IMR-90 (cell line): ENCODE results near the gene PID1. TPM values are rescaled to one million over a fixed set of nuclear protein-coding genes. Genes with fewer than 3 reads are reported as not detected.

Source experiments
- ATAC-seq: fragments of 200-7000 bp; cut with Tn5 transposase; 2 replicates; pipeline ENCODE4 v1.9.1; 2020; ENCODE audit warnings: low read depth, mild to moderate bottlenecking, moderate library complexity
- BruUV-seq: library from RNA; stranded (reverse); fragments of 400-500 nt; replicated peaks from 2 replicates; lab custom pipeline; 2021; lab: Mats Ljungman, UMichigan
- CTCF ChIA-PET: fragments of 300-600 bp; formaldehyde crosslinking; extraction: SDS; loops from one replicate; lab custom pipeline; 2021; ENCODE audit warnings: antibody characterized with exemption; lab: Yijun Ruan, JAX
- POLR2A ChIA-PET: fragments of 300-600 bp; sonication (Branson Sonifier 250); formaldehyde crosslinking; loops from one replicate; lab custom pipeline; 2022; ENCODE audit warnings: antibody characterized with exemption; ENCODE audit not compliant: unreplicated experiment; lab: Charles Lee
- DNase-seq: peaks from one replicate; pipeline ENCODE4 v3.0.0; 2013
- H2AFZ ChIP-seq: replicated peaks from 2 replicates; pipeline ENCODE3; 2013; ENCODE audit warnings: low read length, mild to moderate bottlenecking; ENCODE audit not compliant: poor library complexity
- H2AK5ac ChIP-seq: 2 replicates; pipeline ENCODE4 v1.6.1; 2013; ENCODE audit warnings: low read depth, low read length, inconsistent platforms
- H2AK9ac ChIP-seq: replicated peaks from 2 replicates; pipeline ENCODE3; 2013; ENCODE audit warnings: mild to moderate bottlenecking, low read depth, low read length, moderate library complexity; ENCODE audit not compliant: poor library complexity
- H2BK120ac ChIP-seq: 2 replicates; pipeline ENCODE4 v1.6.1; 2013; ENCODE audit warnings: low read depth, low read length, inconsistent platforms
- H2BK15ac ChIP-seq: 3 replicates; pipeline ENCODE4 v1.6.1; 2013; ENCODE audit warnings: low read depth, low read length, inconsistent platforms
- H2BK20ac ChIP-seq: 2 replicates; pipeline ENCODE4 v1.6.1; 2013; ENCODE audit warnings: low read depth, mild to moderate bottlenecking, inconsistent platforms, low read length, moderate library complexity
- H2BK5ac ChIP-seq: 2 replicates; pipeline ENCODE4 v1.6.1; 2013; ENCODE audit warnings: mild to moderate bottlenecking, low read depth, low read length, inconsistent platforms; ENCODE audit not compliant: poor library complexity, severe bottlenecking
- H3K14ac ChIP-seq: replicated peaks from 2 replicates; pipeline ENCODE4 v1.6.1; 2013; ENCODE audit warnings: low read depth, low read length, inconsistent platforms
- H3K18ac ChIP-seq: 2 replicates; pipeline ENCODE4 v1.6.1; 2013; ENCODE audit warnings: low read depth, low read length, control low read depth
- H3K23ac ChIP-seq: 2 replicates; pipeline ENCODE4 v1.6.1; 2013; ENCODE audit warnings: low read depth, low read length, inconsistent platforms
- H3K27ac ChIP-seq: 2 replicates; pipeline ENCODE4 v1.5.1; 2013; ENCODE audit warnings: mild to moderate bottlenecking, control low read depth, low read length; ENCODE audit not compliant: insufficient read depth
- H3K27me3 ChIP-seq: 2 replicates; pipeline ENCODE4 v1.6.1; 2013; ENCODE audit warnings: low read length; ENCODE audit not compliant: control insufficient read depth, insufficient read depth
- H3K36me3 ChIP-seq: 2 replicates; pipeline ENCODE4 v1.6.1; 2013; ENCODE audit warnings: low read length, mixed read lengths; ENCODE audit not compliant: control insufficient read depth, insufficient read depth
- H3K4ac ChIP-seq: 2 replicates; pipeline ENCODE4 v1.6.1; 2013; ENCODE audit warnings: low read depth, low read length, inconsistent platforms
- H3K4me1 ChIP-seq: 2 replicates; pipeline ENCODE4 v1.6.1; 2013; ENCODE audit warnings: low read length, mixed read lengths; ENCODE audit not compliant: control insufficient read depth, insufficient read depth
- H3K4me2 ChIP-seq: 2 replicates; pipeline ENCODE4 v1.6.1; 2013; ENCODE audit warnings: low read depth, mild to moderate bottlenecking, control low read depth, low read length, moderate library complexity
- H3K4me3 ChIP-seq: 2 replicates; pipeline ENCODE4 v1.5.1; 2013; ENCODE audit warnings: low read depth, mild to moderate bottlenecking, control low read depth, low read length, moderate library complexity; ENCODE audit not compliant: insufficient read depth
- H3K56ac ChIP-seq: 2 replicates; pipeline ENCODE4 v1.6.1; 2013; ENCODE audit warnings: low read length, inconsistent platforms; ENCODE audit not compliant: insufficient read depth; ENCODE audit errors: extremely low read depth
- H3K79me1 ChIP-seq, 2 experiments: 2 replicates each; pipeline ENCODE4 v1.6.1; 2013; ENCODE audit warnings: low read length in 2 of 2, inconsistent platforms in 1 of 2, low read depth in 1 of 2
- H3K9ac ChIP-seq: 2 replicates; pipeline ENCODE4 v1.6.1; 2013; ENCODE audit warnings: low read depth, low read length, control low read depth
- H3K9me1 ChIP-seq: 2 replicates; pipeline ENCODE4 v1.6.1; 2013; ENCODE audit warnings: low read length, inconsistent platforms; ENCODE audit not compliant: insufficient read depth
- H3K9me3 ChIP-seq: 2 replicates; pipeline ENCODE4 v1.6.1; 2013; ENCODE audit warnings: low read length; ENCODE audit not compliant: control insufficient read depth, insufficient read depth
- H4K20me1 ChIP-seq: 2 replicates; pipeline ENCODE4 v1.6.1; 2013; ENCODE audit warnings: low read length, inconsistent platforms; ENCODE audit not compliant: insufficient read depth
- H4K5ac ChIP-seq: 2 replicates; pipeline ENCODE4 v1.6.1; 2013; ENCODE audit warnings: mild to moderate bottlenecking, low read depth, low read length, control low read depth
- H4K8ac ChIP-seq, 2 experiments: 2 replicates each; pipeline ENCODE4 v1.6.1; 2013; ENCODE audit warnings: low read depth in 2 of 2, low read length in 2 of 2, control low read depth in 1 of 2, inconsistent platforms in 1 of 2
- H4K91ac ChIP-seq: 2 replicates; pipeline ENCODE4 v1.6.1; 2013; ENCODE audit warnings: low read depth, low read length, inconsistent platforms; ENCODE audit not compliant: insufficient read depth
- MAFK ChIP-seq: IDR thresholded peaks from 2 replicates; pipeline ENCODE4 v1.6.1; 2012; ENCODE audit warnings: low read depth, low read length, improper control_type of control experiment
- MAZ ChIP-seq: IDR thresholded peaks from 2 replicates; pipeline ENCODE4 v1.6.1; 2012; ENCODE audit warnings: low read depth, mild to moderate bottlenecking, low read length, improper control_type of control experiment, moderate library complexity, borderline replicate concordance
- MXI1 ChIP-seq: IDR thresholded peaks from 2 replicates; pipeline ENCODE4 v1.6.1; 2012; ENCODE audit warnings: low read depth, mild to moderate bottlenecking, low read length, moderate library complexity, borderline replicate concordance
- NFE2L2 ChIP-seq: fragments of 150-350 bp; IDR thresholded peaks from 2 replicates; pipeline ENCODE4 v1.6.1; 2016; ENCODE audit warnings: low read depth, mild to moderate bottlenecking, low read length
- POLR2A ChIP-seq: IDR thresholded peaks from 2 replicates; pipeline ENCODE4 v1.6.1; 2012; ENCODE audit warnings: mild to moderate bottlenecking, low read depth, low read length
- RFX5 ChIP-seq: IDR thresholded peaks from 2 replicates; pipeline ENCODE4 v1.8.0; 2012; ENCODE audit warnings: low read depth, mild to moderate bottlenecking, low read length, moderate library complexity
- SMC3 ChIP-seq: fragments of 150-350 bp; IDR thresholded peaks from 2 replicates; pipeline ENCODE4 v1.6.1; 2016; ENCODE audit warnings: low read depth, mild to moderate bottlenecking, antibody characterized with exemption, low read length, moderate library complexity
- WGBS, 2 experiments: methylation state at CpG; one replicate each; pipeline versions ENCODE4 v1.1.5 to v1.1.7; 2013; ENCODE audit warnings: missing lambda C conversion rate in 2 of 2; ENCODE audit not compliant: insufficient read length in 1 of 2; ENCODE audit errors: extremely low coverage in 2 of 2; 5-methylcytosine and 5-hydroxymethylcytosine counted together
- dilution Hi-C: fragments of 300-500 bp; cut with HindIII; formaldehyde crosslinking; loops from one replicate; pipeline ENCODE4 v1.14.3; 2018; ENCODE audit warnings: low sequenced_read_pairs; ENCODE audit not compliant: unreplicated experiment
- in situ Hi-C: fragments of 300-500 bp; cut with MboI; formaldehyde crosslinking; loops from 3 replicates; pipeline ENCODE4 v1.14.3; 2019; ENCODE audit warnings: low sequenced_read_pairs, inconsistent platforms, mixed read lengths
- intact Hi-C: fragments of 100-400 bp; cut with micrococcal nuclease; formaldehyde crosslinking; loops from 2 replicates; pipeline ENCODE4 v1.10.0; 2022
- polyA plus RNA-seq, 3 experiments: library from polyadenylated mRNA; depleted of rRNA; stranded (reverse); fragments of >200 nt; gene quantifications; 2 replicates each; pipeline ENCODE4 v1.2.3, GENCODE V29; 2012; ENCODE audit warnings: low replicate concordance in 1 of 3
- total RNA-seq: library from RNA; depleted of rRNA; stranded (reverse); fragments of >200 nt; gene quantifications from 2 replicates; pipeline ENCODE4 v1.2.3, GENCODE V29; 2012
- TF ChIP-seq, protein P1 (sequence below): conservative IDR thresholded peaks from 2 replicates; pipeline ENCODE4 v1.5.1; 2012; ENCODE audit warnings: mild to moderate bottlenecking, low read depth, low read length, improper control_type of control experiment

The PID1 gene
- total and polyA plus RNA-seq, 2 of the 4 experiments (the other 2 are of a cell fraction): 0.90 to 1.9 TPM

DNA sequence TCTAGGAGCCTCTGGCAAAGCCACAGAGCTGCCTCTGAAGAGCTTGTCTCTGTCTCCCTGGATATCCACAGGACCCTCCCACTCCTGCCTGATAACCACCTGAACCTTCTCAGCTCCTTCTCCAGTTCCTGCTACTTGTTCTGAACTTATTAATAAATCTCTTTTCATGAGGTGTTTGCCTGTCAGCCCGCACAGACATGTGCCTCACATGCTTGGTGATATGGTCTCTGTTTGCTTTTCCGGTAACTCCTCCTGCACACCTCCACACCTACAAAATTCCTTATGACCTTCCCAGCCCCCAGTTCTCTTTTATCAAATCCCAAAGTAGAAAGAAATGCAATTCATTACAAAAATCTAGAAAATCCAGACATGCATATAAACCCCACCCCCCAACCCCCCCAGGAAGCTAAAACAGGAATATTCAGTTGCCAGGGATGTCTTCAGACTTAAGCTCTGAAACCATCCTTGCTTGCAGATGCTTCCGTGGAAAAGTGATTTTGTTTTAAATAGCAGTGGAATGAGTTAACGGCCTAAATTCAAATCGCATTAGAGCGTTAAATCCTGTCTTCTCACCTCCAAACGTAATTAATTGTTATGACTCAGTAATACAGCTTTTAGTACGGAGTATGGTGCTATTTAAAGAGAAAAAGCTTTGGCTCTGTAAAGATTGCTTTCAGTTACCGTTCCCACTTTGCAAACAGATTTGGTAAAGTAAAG is 2.1 kb upstream of the PID1 start (continued):
- TF ChIP-seq SMC3: no peak

DNA sequence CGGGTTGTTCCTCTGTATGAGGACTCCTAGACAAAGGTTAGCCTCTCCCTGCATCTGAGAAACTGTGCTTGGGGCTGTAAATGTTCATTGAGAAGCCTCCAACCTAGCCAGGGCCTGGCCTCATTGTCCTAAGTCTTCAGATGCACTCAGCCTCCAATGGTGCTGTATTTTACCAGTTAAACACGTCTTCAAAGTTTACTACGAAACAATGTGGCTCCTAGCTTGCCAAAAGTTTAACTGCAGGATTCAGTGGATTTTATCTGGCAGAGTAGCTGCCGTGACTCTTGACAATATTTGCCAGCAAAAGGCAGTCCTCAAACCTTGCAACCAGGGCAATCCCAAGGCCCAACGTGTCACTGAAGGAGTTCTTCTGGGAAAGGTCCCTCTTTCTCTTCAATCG is 1.1 kb downstream of the PID1 start:
- Histone ChIP-seq H2BK15ac (no peak overlapping the region), H2BK5ac (no peak overlapping the region), H3K9me1 (no peaks in the 10 kb centered on the region), H3K79me1 (no peaks in the 10 kb centered on the region), H3K9me3 (no peaks in the 10 kb centered on the region), H2AK9ac (no peak overlapping the region), H3K4me1 (no peaks in the 10 kb centered on the region), H3K9ac (no peak overlapping the region), H3K56ac (no peak overlapping the region), H4K20me1 (no peaks in the 10 kb centered on the region), H3K36me3 (no peaks in the 10 kb centered on the region), H4K91ac (no peak overlapping the region), H4K5ac (no peak overlapping the region), H3K4me3 (no peak overlapping the region; the same call in 1 of the 2 replicates), H2AK5ac (no peak overlapping the region), H3K14ac (no peak overlapping the region), H2AFZ (no peak overlapping the region), H3K4ac (no peak overlapping the region), H3K18ac (no peak overlapping the region), H3K27me3 (no peaks in the 10 kb centered on the region), H2BK20ac (no peak overlapping the region), H3K23ac (no peak overlapping the region), H4K8ac (no peak overlapping the region), H2BK120ac (no peak overlapping the region), H3K4me2 (peak overlapping the region; percentile 46; the same call in 1 of the 2 replicates), H3K27ac (no peak overlapping the region)
- dilution Hi-C loops (no loop called here), in situ Hi-C loops (loop anchor here (10.0 kb wide), 1 partner anchor 585 kb away; no protein-coding TSS in a partner anchor), intact Hi-C loops (loop anchor here (1.0 to 5.0 kb wide), 2 partner anchors 133 to 588 kb away; no protein-coding TSS in a partner anchor)
- TF ChIP-seq MAZ: no peak
- TF ChIP-seq, protein P1, sequence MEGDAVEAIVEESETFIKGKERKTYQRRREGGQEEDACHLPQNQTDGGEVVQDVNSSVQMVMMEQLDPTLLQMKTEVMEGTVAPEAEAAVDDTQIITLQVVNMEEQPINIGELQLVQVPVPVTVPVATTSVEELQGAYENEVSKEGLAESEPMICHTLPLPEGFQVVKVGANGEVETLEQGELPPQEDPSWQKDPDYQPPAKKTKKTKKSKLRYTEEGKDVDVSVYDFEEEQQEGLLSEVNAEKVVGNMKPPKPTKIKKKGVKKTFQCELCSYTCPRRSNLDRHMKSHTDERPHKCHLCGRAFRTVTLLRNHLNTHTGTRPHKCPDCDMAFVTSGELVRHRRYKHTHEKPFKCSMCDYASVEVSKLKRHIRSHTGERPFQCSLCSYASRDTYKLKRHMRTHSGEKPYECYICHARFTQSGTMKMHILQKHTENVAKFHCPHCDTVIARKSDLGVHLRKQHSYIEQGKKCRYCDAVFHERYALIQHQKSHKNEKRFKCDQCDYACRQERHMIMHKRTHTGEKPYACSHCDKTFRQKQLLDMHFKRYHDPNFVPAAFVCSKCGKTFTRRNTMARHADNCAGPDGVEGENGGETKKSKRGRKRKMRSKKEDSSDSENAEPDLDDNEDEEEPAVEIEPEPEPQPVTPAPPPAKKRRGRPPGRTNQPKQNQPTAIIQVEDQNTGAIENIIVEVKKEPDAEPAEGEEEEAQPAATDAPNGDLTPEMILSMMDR: no peak
- no peak for TF ChIP-seq RFX5
- TF ChIP-seq MAFK: no peak
- TF ChIP-seq NFE2L2: no peak
- no peak for TF ChIP-seq POLR2A
- no peak for TF ChIP-seq MXI1
- 50% methylated on average over 1 of the region's 6 CpGs; no CpG with 5 or more reads in 1 of the 2 experiments for WGBS, 2 experiments
- ATAC-seq (no peak), DNase-seq (no peak)
- BruUV-seq: no TSS peak
- ChIA-PET POLR2A (no interaction called here), CTCF (no interaction called here)
